Skin of body (tissue), 2 donors: ENCODE measurements around the gene MAU2. TPM values are rescaled to one million over a fixed set of nuclear protein-coding genes. Genes with fewer than 3 reads are reported as not detected.
"Not testable (repeated sequence)": the region's sequence is repeated elsewhere in the genome, so short reads cannot be mapped to it uniquely, and the experiment has no call there.

Experiments used
- DNase-seq: peaks from one replicate; lab custom pipeline; 2025; lab: John Stamatoyannopoulos, UW
- total RNA-seq: library from RNA; depleted of rRNA; stranded (reverse); fragments of >200 nt; gene quantifications from one replicate; pipeline ENCODE4 v1.2.3, GENCODE V29; 2014

Gene MAU2
- total RNA-seq, 1 donor from 2014 or later: 39.3 TPM

DNA sequence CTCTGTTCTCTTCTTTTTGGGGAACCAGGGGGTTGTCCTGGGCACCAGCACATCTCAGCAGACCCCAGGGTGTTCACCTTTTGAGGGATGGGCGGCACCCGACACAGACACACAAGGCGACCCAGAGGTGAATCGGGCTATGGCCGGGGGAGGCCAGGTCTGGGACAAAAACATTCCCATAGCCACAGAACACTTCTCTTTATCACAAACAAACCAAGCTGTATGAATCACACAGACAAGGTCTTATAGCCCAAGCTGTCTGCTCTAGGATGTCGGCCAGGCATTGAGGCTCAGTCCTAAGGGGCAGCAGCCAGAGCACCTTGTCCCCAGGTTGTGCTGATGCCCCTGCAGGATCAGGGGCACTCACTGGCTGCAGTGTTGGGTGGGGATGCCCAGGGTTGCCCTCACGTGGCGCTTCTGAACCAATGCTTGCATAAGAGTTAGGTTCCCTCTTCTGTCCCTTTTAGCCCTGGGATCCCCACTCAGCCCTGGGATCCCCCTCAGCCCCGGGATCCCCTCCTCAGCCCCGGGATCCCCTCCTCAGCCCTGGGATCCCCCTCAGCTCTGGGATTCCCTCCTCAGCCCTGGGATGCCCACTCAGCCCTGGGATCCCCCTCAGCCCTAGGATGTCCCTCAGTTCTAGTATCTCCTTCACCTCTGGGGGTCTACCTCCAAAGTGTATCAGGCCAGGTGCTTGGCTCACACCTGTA is 26.9 kb downstream of the MAU2 start:
- no peak for DNase-seq

DNA sequence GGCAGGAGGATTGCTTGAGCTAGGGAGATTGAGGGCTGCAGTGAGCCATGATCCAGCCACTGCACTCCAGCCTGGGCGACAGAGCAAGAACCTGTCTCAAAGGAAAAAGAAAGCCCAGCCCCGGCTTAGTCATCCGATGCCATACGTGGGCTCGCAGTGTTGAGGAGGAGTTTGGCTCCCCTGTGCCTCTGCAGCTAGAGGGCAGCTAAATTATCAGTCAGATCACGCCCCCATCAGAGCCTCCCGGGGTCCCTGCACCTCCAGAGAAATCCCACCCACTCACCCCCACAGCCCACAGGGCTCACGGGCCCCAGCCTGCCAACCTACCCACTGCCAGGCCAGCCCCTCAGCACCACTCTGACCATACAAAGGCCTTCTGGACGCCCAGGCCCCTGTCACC is 27.6 kb downstream of the MAU2 start:
- no peak for DNase-seq

- no peak for DNase-seq
Measured at GRCh38 chr19:19349365-19349764, 28.7 kb downstream of the MAU2 start.

DNA sequence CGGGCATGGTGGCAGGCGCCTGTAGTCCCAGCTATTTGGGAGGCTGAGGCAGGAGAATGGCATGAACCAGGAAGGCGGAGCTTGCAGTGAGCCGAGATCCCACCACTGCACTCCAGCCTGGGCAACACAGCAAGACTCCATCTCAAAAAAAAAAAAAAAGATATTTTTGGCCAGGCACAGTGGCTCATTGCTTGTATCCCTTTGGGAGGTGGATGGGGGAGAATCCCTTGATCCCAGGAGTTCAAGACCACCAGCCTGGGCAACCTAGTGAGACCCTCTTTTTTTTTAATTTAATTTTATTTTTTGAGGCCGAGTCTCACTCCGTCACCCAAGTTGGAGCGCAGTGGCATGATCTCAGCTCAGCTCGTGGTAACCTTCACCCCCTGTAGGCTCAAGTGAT is 30.1 kb downstream of the MAU2 start:
- DNase-seq: not testable (repeated sequence)

GRCh38 chr19:19352823-19353222 is 32.2 kb downstream of the MAU2 start:
- no peak for DNase-seq

DNA sequence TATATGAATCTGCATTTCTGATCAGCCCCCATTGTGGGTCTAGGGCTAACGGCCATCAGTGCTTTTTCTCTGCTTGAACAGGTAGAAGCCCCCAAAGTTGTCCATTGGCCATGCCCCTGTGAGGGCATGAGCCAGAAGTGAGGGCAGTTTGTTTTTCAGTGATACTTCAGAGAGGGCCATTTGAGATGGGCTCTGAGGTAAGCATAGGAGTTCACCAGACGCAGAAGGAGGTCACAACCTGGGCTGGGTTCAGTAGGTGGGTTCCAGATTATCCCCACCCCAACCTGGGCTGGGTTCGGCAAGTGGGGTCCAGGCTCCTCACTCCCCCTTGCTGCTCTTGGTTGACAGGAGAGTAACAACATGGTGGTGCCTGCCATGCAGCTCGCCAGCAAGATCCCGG is 33.4 kb downstream of the MAU2 start:
- DNase-seq: no peak

- DNase-seq: no peak
Measured at GRCh38 chr19:19354932-19355331, 34.3 kb downstream of the MAU2 start.

- no peak for DNase-seq
Measured at GRCh38 chr19:19355606-19356139, 35.0 kb downstream of the MAU2 start.

DNA sequence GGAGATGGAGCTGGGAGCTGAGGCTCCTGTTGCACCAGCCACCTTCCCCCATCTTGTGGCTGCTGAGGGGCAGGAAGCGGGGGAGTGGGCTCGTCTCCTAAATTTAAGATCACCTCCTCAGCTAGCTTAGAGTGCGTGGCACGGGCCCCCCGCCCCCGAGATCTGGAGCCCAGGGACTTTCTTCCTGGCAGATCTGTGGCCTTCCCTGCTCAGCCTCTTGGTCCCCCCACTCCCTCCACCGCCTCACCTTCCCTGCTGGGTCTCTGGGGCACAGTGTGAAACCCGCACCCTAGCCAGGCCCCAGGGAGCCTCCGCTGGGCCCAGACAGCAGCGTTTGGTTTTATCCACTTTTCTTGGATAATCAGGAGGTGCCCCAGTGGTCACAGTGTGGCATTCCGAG is 35.9 kb downstream of the MAU2 start:
- DNase-seq: no peak

- no peak for DNase-seq
Measured at GRCh38 chr19:19356901-19357566, 36.4 kb downstream of the MAU2 start.

- DNase-seq: peak; percentile 59
Measured at GRCh38 chr19:19361075-19361594, 40.5 kb downstream of the MAU2 start.

DNA sequence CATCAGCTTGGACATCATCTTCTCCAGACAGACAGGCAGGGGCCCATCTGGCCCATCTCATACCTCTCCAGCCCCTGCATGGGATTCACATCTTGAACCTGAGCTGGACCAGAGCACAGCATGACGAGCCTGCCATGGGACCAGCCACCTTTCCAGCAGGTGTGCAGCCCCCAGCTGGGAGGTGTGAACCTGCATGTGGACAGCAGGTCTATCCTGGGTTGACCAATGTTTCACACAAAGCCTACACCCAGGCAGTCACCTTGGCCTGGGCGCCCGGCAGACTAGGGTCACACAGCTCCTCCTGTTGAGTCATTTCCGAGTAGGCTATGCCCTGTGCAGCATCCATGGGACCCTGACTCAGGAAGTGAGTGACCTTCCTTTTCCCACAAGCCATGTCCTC is 41.4 kb downstream of the MAU2 start:
- DNase-seq: no peak

DNA sequence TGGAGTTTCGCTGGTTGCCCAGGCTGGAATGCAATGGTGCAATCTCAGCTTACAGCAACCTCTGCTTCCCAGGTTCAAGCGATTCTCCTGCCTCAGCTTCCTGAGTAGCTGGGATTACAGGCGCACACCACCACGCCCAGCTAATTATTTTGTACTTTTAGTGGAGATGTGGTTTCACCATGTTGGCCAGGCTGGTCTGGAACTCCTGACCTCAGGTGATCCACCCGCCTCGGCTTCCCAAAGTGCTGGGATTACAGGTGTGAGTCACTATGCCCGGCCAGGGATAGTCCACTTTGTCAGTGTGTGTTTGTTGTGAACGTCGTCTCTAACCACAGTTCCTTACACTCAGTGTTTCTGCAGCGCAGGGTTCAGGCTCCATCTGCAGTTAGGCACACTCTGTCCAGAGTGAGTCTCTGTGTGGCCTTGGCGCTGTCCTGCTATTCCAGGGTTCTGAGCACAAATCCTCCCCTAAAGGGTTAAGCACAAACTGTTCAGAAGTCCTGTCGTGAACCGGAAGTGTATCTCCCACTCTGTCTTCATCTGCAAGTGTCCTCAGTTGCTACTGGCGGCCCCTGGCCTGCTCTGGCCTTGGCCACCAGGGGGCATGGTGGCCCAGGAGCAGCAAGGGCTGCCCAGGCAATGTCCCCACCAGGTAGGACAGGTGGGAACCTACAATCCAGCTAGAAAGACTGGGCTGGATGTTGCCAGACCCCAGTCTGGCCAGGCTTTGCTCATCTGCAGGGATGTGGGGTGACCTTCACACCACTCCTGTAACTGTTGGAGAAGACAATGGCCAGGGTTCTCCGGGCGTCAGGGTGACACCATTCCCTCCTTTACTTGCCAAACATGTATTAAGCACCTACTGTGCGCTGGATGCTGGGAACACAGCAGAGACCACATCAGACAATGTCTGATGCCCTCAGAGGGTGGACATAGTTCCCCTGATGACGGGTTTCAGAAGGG is 46.1 kb downstream of the MAU2 start:
- peak; percentile 29 for DNase-seq

- no peak for DNase-seq
Measured at GRCh38 chr19:19368087-19368486, 47.5 kb downstream of the MAU2 start.

DNA sequence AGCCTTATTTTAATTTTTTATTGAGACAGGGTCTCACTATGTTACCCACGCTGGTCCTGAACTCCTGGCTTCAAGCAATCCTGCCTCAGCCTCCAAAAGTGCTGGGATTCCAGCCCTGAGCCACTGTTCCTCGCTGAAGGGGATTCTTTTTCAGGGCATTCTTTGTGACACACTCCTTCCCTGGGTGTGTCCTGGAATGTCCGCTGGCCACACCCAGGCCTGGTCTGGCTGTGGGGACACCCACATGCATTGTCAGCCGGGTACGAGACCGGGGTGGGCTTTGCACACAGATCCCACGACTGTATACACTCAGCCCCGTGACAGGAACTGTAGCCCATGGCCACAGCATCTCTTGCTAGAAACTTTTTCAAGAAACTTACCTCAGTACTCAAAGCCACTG is 50.4 kb downstream of the MAU2 start:
- DNase-seq: no peak

GRCh38 chr19:19372656-19373416 is 52.2 kb downstream of the MAU2 start:
- peak; percentile 35 for DNase-seq

DNA sequence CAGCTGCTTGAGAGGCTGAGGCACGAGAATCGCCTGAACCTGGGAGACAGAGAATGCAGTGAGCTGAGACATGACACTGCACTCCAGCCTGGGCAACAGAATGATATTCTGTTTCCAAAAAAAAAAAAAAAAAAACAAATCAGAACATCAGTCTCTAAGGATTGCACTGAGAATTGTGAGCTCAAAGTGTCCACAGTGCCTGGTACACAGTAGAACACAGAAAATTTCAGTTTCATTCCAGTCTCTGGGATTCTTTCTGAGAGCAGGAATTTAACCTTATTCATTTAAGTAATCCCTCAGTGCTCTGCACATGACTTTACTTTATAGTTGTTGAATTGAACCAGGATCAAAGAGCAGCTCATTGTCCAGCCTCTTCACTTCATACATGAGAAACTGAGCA is 58.9 kb downstream of the MAU2 start:
- DNase-seq: no peak

GRCh38 chr19:19380316-19380715 is 59.7 kb downstream of the MAU2 start:
- DNase-seq: not testable (repeated sequence)

- DNase-seq: no peak
Measured at GRCh38 chr19:19381007-19381926, 60.6 kb downstream of the MAU2 start.

DNA sequence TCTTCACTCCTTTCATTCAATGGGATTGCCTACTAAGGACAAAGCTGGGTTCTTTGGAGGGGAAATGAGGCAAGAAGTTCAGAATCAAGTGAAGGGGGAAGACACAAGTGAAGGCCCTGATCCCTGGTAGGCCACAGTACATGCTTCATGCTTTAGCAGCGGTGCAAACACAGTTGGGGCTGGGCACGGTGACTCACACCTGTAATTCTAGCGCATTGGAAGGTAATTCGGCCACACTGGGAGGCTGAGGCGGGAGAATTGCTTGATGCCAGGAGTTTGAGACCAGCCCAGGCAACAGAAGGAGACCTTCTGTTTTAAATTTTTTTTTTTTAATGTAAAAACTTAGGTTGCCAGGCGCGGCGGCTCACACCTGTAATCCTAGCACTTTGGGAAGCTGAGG is 61.5 kb downstream of the MAU2 start:
- DNase-seq: no peak
